ENCODE measurements around the gene BRINP3.

- TF ChIP-seq POLR2A (IDR thresholded peaks at IDR 0.05) (no peak), CTCF (IDR thresholded peaks at IDR 0.05) (no peak), POLR2AphosphoS5 (IDR thresholded peaks at IDR 0.05) (no peak)
Observed at GRCh38 chr1:190328361-190328760, 149.3 kb downstream of the BRINP3 start.

Data from upper lobe of left lung (tissue), 4 donors.